SK-N-SH (cell line): ENCODE results near the gene ZNF646. TPM values are rescaled to one million over a fixed set of nuclear protein-coding genes. Genes with fewer than 3 reads are reported as not detected.

Experiments
- CTCF ChIA-PET: fragments of 300-600, 350-600 bp; formaldehyde crosslinking; extraction: SDS; loops from one replicate; lab custom pipeline; 2021; lab: Yijun Ruan, JAX
- POLR2A ChIA-PET: fragments of 350-600 bp; sonication (Branson Sonifier 250); formaldehyde crosslinking; extraction: SDS; loops from one replicate; lab custom pipeline; 2020; ENCODE audit warnings: antibody characterized with exemption, inconsistent platforms; lab: Yijun Ruan, JAX
- DNase-seq: peaks from one replicate; pipeline ENCODE4 v3.0.0; 2012
- H2AFZ ChIP-seq: fragments of 200-600 bp; sonication (generic); 2 replicates; pipeline ENCODE4 v1.8.1; 2016; ENCODE audit warnings: antibody characterized with exemption, mild to moderate bottlenecking, low read depth
- H3F3A ChIP-seq: fragments of 200-600 bp; sonication (generic); replicated peaks from 2 replicates; pipeline ENCODE3; 2016; ENCODE audit warnings: antibody characterized with exemption, mild to moderate bottlenecking; ENCODE audit not compliant: insufficient read depth
- H3K27ac ChIP-seq, 2 experiments: fragments of 200-500 bp in 1 of 2; fragments of 200-600 bp in 1 of 2; sonication (Bioruptor generic) in 1 of 2; sonication (generic), shearing (Covaris generic) in 1 of 2; 2 replicates each; pipeline versions ENCODE4 v1.5.1 to v1.6.1; 2014 to 2016; ENCODE audit warnings: low read depth in 2 of 2, inconsistent platforms in 1 of 2, low read length in 1 of 2, mild to moderate bottlenecking in 1 of 2, mixed read lengths in 1 of 2
- H3K27me3 ChIP-seq: fragments of 200-600 bp; sonication (generic), shearing (Covaris generic); 2 replicates; pipeline ENCODE4 v1.6.1; 2016; ENCODE audit warnings: mixed run types; ENCODE audit not compliant: insufficient read depth
- H3K36me3 ChIP-seq, 2 experiments: fragments of 200-500 bp in 1 of 2; fragments of 200-600 bp in 1 of 2; sonication (Bioruptor generic) in 1 of 2; sonication (generic) in 1 of 2; replicated peaks in 1 of 2; 2 replicates each; pipeline versions ENCODE3 to v1.5.1; 2014 to 2016; ENCODE audit warnings: low read length in 1 of 2, mild to moderate bottlenecking in 1 of 2; ENCODE audit not compliant: insufficient read depth in 2 of 2, control insufficient read depth in 1 of 2
- H3K4me1 ChIP-seq, 2 experiments: fragments of 200-500 bp in 1 of 2; fragments of 200-600 bp in 1 of 2; sonication (Bioruptor generic) in 1 of 2; sonication (generic), shearing (Covaris generic) in 1 of 2; 2 replicates each; pipeline versions ENCODE4 v1.5.1 to v1.6.1; 2014 to 2016; ENCODE audit warnings: low read depth in 1 of 2, low read length in 1 of 2, mixed run types in 1 of 2; ENCODE audit not compliant: insufficient read depth in 2 of 2, control insufficient read depth in 1 of 2
- H3K4me2 ChIP-seq: fragments of 200-600 bp; sonication (generic), shearing (Covaris generic); 2 replicates; pipeline ENCODE4 v1.6.1; 2017; ENCODE audit warnings: mixed run types
- H3K4me3 ChIP-seq, 2 experiments: fragments of 200-500 bp in 1 of 2; fragments of 200-600 bp in 1 of 2; sonication (Bioruptor generic) in 1 of 2; sonication (generic), shearing (Covaris generic) in 1 of 2; 2 replicates each; pipeline versions ENCODE4 v1.5.1 to v1.8.1; 2014 to 2016; ENCODE audit warnings: low read depth in 2 of 2, inconsistent platforms in 1 of 2, low read length in 1 of 2, mild to moderate bottlenecking in 1 of 2, mixed read lengths in 1 of 2, moderate library complexity in 1 of 2
- H3K79me2 ChIP-seq: fragments of 200-600 bp; sonication (generic); 2 replicates; pipeline ENCODE4 v1.8.1; 2017; ENCODE audit warnings: mild to moderate bottlenecking; ENCODE audit not compliant: insufficient read depth
- H3K9ac ChIP-seq: fragments of 200-600 bp; sonication (generic); 2 replicates; pipeline ENCODE4 v1.6.1; 2017; ENCODE audit warnings: mixed run types
- H3K9me2 ChIP-seq: fragments of 200-600 bp; sonication (generic); 2 replicates; pipeline ENCODE4 v1.6.1; 2017; ENCODE audit warnings: mixed run types
- H3K9me3 ChIP-seq: fragments of 200-600 bp; sonication (generic); 2 replicates; pipeline ENCODE4 v1.6.1; 2017; ENCODE audit warnings: mixed run types, mild to moderate bottlenecking, moderate library complexity
- H4K20me1 ChIP-seq: fragments of 200-600 bp; sonication (generic); 2 replicates; pipeline ENCODE4 v1.6.1; 2017; ENCODE audit warnings: mild to moderate bottlenecking, mixed run types; ENCODE audit not compliant: insufficient read depth
- CHD2 ChIP-seq: fragments of 150-350 bp; IDR thresholded peaks from 2 replicates; pipeline ENCODE4 v1.6.1; 2018; ENCODE audit warnings: low read length; ENCODE audit not compliant: partially characterized antibody
- FOXJ3 ChIP-seq: sonication (generic); formaldehyde crosslinking; IDR thresholded peaks from 2 replicates; pipeline ENCODE4 v1.5.1; 2020; ENCODE audit warnings: mild to moderate bottlenecking, missing genetic modification reagents
- GABPA ChIP-seq: IDR thresholded peaks from 2 replicates; pipeline ENCODE4 v1.4.0; 2012; ENCODE audit warnings: low read depth, mild to moderate bottlenecking
- GATA2 ChIP-seq: sonication (generic); formaldehyde crosslinking; IDR thresholded peaks from 2 replicates; pipeline ENCODE4 v1.5.0; 2020; ENCODE audit warnings: mild to moderate bottlenecking, missing genetic modification reagents
- IRF3 ChIP-seq: fragments of 150-350 bp; IDR thresholded peaks from 2 replicates; pipeline ENCODE4 v1.6.1; 2016; ENCODE audit warnings: mild to moderate bottlenecking, low read depth, low read length
- JUND ChIP-seq: IDR thresholded peaks from 2 replicates; pipeline ENCODE4 v1.4.0; 2012
- MAX ChIP-seq: IDR thresholded peaks from 2 replicates; pipeline ENCODE4 v1.4.0; 2012; ENCODE audit warnings: low read depth
- MEF2A ChIP-seq: IDR thresholded peaks from 2 replicates; pipeline ENCODE4 v1.4.0; 2012; ENCODE audit warnings: low read depth, borderline replicate concordance
- MXI1 ChIP-seq: IDR thresholded peaks from 2 replicates; pipeline ENCODE4 v1.6.1; 2012; ENCODE audit warnings: mild to moderate bottlenecking, low read depth, low read length, improper control_type of control experiment
- NFIC ChIP-seq: IDR thresholded peaks from 2 replicates; pipeline ENCODE4 v1.4.0; 2012; ENCODE audit warnings: borderline replicate concordance
- PBX3 ChIP-seq: IDR thresholded peaks from 2 replicates; pipeline ENCODE4; 2012
- POLR2AphosphoS5 ChIP-seq: IDR thresholded peaks from 2 replicates; pipeline ENCODE4 v1.6.1; 2012; ENCODE audit warnings: low read depth, low read length
- SMC3 ChIP-seq: IDR thresholded peaks from 2 replicates; pipeline ENCODE4 v1.6.1; 2012; ENCODE audit warnings: low read depth, low read length, improper control_type of control experiment
- TAF1 ChIP-seq: IDR thresholded peaks from 2 replicates; pipeline ENCODE4 v1.6.1; 2012; ENCODE audit warnings: low read depth, mild to moderate bottlenecking, low read length, moderate library complexity, borderline replicate concordance
- TEAD4 ChIP-seq: IDR thresholded peaks from 2 replicates; pipeline ENCODE4 v1.4.0; 2012; ENCODE audit warnings: mild to moderate bottlenecking, borderline replicate concordance; ENCODE audit not compliant: insufficient read depth
- USF1 ChIP-seq: IDR thresholded peaks from 2 replicates; pipeline ENCODE4 v1.4.0; 2012; ENCODE audit warnings: low read depth, borderline replicate concordance
- ZBTB33 ChIP-seq: IDR thresholded peaks from 2 replicates; pipeline ENCODE4 v1.4.0; 2012; ENCODE audit warnings: low read depth, borderline replicate concordance
- WGBS: methylation state at CpG from one replicate; pipeline ENCODE4 v1.1.6; 2017; ENCODE audit warnings: low lambda C conversion rate; 5-methylcytosine and 5-hydroxymethylcytosine counted together
- polyA plus RNA-seq, 3 experiments: library from polyadenylated mRNA; depleted of rRNA; stranded (reverse); fragments of >200 nt; gene quantifications; 2 replicates each; pipeline ENCODE4 v1.2.3, GENCODE V29; 2012

Gene ZNF646
- polyA plus RNA-seq, 1 of the 3 experiments (the other 2 are of a cell fraction) = 3.4 TPM

DNA sequence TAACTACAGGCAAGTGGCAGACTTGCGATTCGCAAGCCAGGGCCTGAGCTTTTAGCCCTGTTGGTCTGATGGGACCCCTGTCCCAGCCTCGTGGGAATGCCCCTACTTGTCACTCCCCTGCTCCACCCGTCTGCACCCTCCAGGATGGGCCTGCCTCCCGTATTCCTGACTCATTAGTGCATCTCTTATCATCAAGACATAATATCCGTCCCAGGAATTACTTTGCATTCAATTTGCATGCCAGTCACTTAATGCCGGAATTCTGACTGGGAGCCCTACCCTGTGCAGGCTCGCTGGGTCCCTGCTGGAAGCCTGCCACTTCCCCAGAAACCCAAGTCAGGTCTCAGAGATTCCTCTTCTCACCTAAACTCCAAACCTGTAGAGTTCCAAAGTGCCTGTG, 11.2 kb downstream of the ZNF646 start:
- H3K4me1 ChIP-seq = peaks cover 0 to 1% of the 10 kb centered on the region in 2 experiments; a peak in 2 of 4 replicates
- H3K9ac ChIP-seq = no peak overlapping the region
- H3K4me2 ChIP-seq = no peak overlapping the region
- no peak overlapping the region for H2AFZ ChIP-seq
- no peak overlapping the region for H3K27ac ChIP-seq
- peaks cover 8% of the 10 kb centered on the region; the same call in 1 of the 2 replicates for H4K20me1 ChIP-seq
- H3K9me3 ChIP-seq = no peaks in the 10 kb centered on the region
- 87% methylated on average over 8 of the region's 8 CpGs for WGBS
- no peaks in the 10 kb centered on the region for H3K27me3 ChIP-seq
- H3K79me2 ChIP-seq = peaks cover 35% of the 10 kb centered on the region; the same call in 1 of the 2 replicates
- no peak for DNase-seq
- H3F3A ChIP-seq = no peaks in the 10 kb centered on the region
- peaks cover 16 to 43% of the 10 kb centered on the region in 2 experiments for H3K36me3 ChIP-seq
- TF ChIP-seq SMC3 (no peak), CHD2 (no peak), MAX (no peak), FOXJ3 (CRISPR knock-in tag) (no peak), TEAD4 (no peak), MEF2A (no peak), PBX3 (no peak), IRF3 (no peak), MXI1 (no peak)
- ChIA-PET CTCF (interaction anchor here (3.0 kb wide), 1 partner anchor 57 kb away, joined by 12 read pairs; no protein-coding TSS in a partner anchor), POLR2A (interaction anchor here (1.2 to 2.1 kb wide), 3 partner anchors 9 to 32 kb away, joined by 5 to 8 read pairs (median 5); partner anchors contain the start of genes KAT8, ZNF646 and ZNF668)
- no peaks in the 10 kb centered on the region for H3K9me2 ChIP-seq
- H3K4me3 ChIP-seq = no peak overlapping the region

DNA sequence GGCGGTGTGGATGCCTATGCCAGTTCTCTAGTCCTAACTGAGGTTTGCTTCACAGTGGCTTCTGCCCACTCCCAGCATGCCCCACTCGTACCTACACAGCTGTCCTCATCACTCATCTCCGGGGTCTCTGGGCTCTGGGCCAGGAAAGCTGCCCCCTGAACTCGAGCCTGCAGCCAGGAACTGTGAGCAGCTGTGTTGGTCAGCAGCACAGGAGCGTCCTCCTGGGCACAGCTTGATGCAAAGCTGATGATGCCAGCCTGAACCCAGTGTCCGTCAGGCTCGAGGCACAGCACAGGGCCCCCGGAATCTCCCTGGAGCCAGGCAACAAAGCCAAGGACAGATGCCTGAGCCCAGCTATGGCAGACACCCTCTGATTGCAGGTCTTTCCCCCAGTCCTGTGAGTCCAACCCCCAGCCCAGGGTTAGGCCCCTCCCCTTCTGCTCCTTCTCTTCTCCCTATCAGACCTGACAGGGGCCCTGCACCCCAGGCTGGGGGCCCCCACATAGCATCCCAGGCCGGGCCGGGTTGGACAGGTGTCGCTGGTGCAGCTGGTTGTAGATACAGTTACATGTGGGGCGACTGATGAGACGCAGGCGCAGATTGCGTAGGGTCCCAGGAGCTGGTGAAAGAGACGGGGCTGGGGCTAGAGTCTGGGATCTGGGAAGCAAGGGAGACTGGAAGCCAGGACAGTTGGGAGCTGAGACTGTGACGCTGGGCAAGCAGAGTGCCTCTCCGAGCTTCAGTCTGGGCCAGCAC, 11.8 kb downstream of the ZNF646 start:
- no peak for DNase-seq
- Histone ChIP-seq H3K27me3 (no peaks in the 10 kb centered on the region), H3K27ac (no peak overlapping the region), H3K9me2 (no peaks in the 10 kb centered on the region), H3K9ac (no peak overlapping the region), H3K4me1 (peaks cover 0 to 8% of the 10 kb centered on the region in 2 experiments; a peak in 2 of 4 replicates), H3K36me3 (peaks cover 12 to 36% of the 10 kb centered on the region in 2 experiments), H2AFZ (no peak overlapping the region), H3F3A (no peaks in the 10 kb centered on the region), H3K9me3 (no peaks in the 10 kb centered on the region), H3K4me2 (no peak overlapping the region), H3K79me2 (peaks cover 35% of the 10 kb centered on the region), H3K4me3 (no peak overlapping the region), H4K20me1 (peaks cover 8% of the 10 kb centered on the region; the same call in 1 of the 2 replicates)
- WGBS = 85% methylated on average over 14 of the region's 18 CpGs
- ChIA-PET CTCF (interaction anchor here (3.0 kb wide), 1 partner anchor 57 kb away, joined by 12 read pairs; no protein-coding TSS in a partner anchor), POLR2A (interaction anchor here (0.9 to 2.1 kb wide), 3 partner anchors 8 to 31 kb away, joined by 3 to 5 read pairs (median 5); partner anchors contain the start of genes KAT8 and ZNF668)
- TF ChIP-seq ZBTB33 (no peak), GABPA (no peak), JUND (no peak), USF1 (no peak), TAF1 (no peak), MEF2A (no peak), NFIC (no peak), MXI1 (no peak), SMC3 (no peak), GATA2 (CRISPR knock-in tag) (no peak), FOXJ3 (CRISPR knock-in tag) (no peak), POLR2AphosphoS5 (no peak)
